ENCODE results near the gene CACNA1C.
A peak's percentile ranks its signal among the peaks of the same experiment; 100 is the strongest.

The CACNA1C gene

DNA sequence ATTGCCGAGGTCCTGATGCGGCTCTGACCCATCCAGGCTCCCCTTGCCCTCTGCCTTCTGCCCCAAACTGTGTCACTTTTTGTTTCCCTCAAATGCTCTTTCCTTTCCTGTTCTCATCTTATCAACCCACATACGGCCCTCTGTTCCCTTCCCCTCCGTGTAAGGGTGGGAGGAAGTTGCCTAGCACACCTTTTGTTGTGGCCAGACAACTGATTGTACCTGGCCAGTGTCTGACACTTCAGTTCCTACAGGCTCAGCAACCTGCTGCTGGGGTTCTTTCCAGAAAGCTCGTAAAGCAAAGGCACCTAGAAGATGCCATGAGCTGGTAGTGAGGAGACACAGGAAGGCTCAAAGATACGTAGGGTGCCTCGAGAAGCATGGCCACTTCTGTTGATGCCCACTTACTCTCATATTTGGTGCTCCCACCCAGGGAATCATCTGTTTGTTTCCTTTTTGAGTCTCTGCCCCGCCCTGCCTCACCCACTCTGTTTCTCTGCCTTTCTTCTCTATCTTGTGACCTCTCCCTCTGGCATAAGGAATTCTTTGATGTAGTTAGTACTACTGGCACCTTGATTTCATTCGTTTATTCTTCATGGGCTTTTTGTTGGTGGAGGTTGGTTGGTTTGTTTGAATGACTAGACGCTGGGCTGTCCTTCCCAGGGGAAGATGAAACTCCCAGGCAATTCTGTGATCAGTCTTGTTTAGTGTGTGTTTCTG is 589.5 kb downstream of the CACNA1C start:
- H3K9me3 Mint-ChIP-seq = no peaks in the 10 kb centered on the region
- peaks cover 40% of the 10 kb centered on the region for H3K27me3 Mint-ChIP-seq
- ATAC-seq (peak; percentile 76), DNase-seq (peak in 1 of 2 donors; percentile 18)
- peak overlapping the region in 1 of 2 donors; percentile 50 for H3K4me3 Mint-ChIP-seq
- peak overlapping the region in 1 of 2 donors; percentile 85 for H3K27ac Mint-ChIP-seq
- H3K4me1 Mint-ChIP-seq = peaks cover 32% of the 10 kb centered on the region

DNA sequence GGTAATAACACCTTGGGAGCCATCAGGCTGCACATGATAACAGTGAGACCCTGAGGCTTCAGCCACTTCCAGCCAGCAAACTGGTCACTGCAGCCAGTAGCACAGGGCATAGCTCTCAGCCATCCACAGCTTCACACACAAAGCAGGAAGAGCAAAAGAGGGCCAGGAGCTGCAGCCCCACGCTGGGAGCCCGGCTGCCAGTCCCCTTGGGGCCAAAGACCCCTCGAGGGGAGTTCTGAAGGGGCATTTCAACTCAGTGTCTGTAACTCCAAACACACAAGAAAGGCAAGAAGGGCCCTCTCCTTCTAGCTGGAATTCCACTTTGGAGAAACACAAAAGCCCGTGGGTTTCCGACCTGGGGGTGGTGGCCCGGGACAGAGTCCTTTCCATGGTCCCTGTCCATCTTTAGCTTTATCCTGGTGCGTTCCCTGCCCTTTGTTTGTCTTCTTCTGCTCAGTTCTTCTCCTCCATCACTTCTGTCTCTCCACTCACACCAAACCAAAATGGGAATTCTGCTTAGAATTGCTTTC is 590.2 kb downstream of the CACNA1C start:
- Mint-ChIP-seq H3K4me3 (no peak overlapping the region), H3K27ac (peak overlapping the region in 1 of 2 donors; percentile 87), H3K4me1 (peaks cover 32% of the 10 kb centered on the region), H3K27me3 (peaks cover 40% of the 10 kb centered on the region), H3K9me3 (no peaks in the 10 kb centered on the region)
- DNase-seq (no peak), ATAC-seq (no peak)

DNA sequence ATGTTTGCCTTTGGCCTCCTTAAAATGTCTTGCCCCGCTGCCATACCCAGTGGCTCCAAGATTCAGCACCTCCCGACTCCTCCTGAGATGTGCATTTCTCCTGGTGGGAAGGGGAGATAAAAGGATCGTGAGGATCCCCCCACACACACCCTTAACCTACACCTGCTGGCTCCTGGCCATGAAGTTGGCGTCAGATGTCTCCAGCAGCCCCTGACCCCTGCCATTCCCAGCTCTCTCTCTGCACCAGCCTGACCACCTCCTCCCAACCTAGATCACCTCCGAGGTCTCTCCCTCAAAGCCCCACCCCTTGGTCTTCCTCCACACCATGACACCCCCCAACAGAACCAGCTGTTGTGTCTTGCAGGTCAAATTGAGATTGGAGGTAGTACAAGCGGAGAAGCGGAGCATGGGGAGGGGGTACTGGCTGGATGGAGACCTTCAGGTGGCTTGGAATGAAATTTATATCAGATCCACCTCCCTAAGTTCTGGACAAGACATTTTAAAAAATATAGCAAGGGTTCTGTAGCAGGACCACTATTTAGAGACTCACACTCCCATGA is 590.9 kb downstream of the CACNA1C start:
- no peaks in the 10 kb centered on the region for H3K9me3 Mint-ChIP-seq
- no peak overlapping the region for H3K4me3 Mint-ChIP-seq
- H3K27me3 Mint-ChIP-seq = peaks cover 40% of the 10 kb centered on the region
- H3K4me1 Mint-ChIP-seq = peaks cover 32% of the 10 kb centered on the region
- DNase-seq (no peak), ATAC-seq (no peak)
- peak overlapping the region in 1 of 2 donors; percentile 87 for H3K27ac Mint-ChIP-seq

DNA sequence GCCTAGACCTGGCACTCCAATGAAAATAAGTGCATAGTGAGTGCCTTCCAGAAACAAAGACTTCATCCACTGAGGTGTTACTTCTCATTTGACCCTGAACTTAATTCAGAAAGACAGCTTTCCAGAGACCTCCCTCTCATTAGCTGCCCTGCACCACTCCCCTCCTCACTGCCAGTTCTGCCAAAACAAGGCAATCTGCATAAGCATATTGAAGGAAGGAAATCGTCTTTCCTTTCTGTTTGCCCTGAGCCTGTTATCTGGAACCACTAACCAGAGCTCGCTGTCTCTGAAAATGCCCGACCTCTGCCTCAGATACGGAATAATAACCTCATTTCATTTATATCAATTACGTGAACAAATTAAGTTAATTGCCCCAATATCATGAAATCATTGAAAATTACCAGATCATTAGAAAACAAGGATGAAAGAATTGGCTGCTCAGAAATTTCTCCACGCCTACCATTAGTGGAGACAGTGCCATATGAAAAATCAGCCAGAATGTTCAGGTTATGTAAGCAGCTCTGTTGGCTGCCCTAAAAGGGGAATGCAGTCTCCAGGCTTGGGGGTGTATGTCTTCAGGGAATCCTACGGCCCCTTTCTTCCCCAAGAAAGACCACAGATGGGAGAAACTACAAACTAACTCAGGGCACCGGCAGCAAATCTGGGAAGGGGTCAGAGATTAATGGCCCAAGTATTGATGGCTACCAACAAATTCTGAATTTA is 592.1 kb downstream of the CACNA1C start:
- Mint-ChIP-seq H3K9me3 (no peaks in the 10 kb centered on the region), H3K27ac (peak overlapping the region in 1 of 2 donors; percentile 57), H3K4me3 (no peak overlapping the region), H3K27me3 (peaks cover 46% of the 10 kb centered on the region), H3K4me1 (peaks cover 32% of the 10 kb centered on the region)
- DNase-seq (no peak), ATAC-seq (no peak)

DNA sequence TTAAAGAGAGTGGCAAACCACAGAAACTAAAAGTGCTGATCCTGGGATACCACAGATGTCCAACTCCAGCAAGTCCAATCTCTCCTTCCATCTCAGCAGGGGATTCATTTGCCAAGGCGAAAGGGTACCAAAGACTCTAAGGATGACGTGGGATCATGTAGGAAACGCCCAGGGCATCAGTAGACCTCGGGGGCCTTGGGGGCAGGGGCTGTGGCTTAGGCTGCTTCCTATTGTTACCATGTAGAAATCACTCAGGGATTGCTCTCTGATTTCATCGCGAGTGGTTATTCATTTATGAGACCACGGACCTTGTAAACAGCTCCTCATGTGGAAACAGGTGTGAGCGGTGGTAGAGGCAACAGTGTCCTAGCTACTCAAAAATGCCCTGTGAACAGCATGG is 592.7 kb downstream of the CACNA1C start:
- ATAC-seq (no peak), DNase-seq (no peak)
- Mint-ChIP-seq H3K27me3 (peaks cover 52% of the 10 kb centered on the region), H3K9me3 (no peaks in the 10 kb centered on the region), H3K27ac (no peak overlapping the region), H3K4me3 (no peak overlapping the region), H3K4me1 (peaks cover 30% of the 10 kb centered on the region)

DNA sequence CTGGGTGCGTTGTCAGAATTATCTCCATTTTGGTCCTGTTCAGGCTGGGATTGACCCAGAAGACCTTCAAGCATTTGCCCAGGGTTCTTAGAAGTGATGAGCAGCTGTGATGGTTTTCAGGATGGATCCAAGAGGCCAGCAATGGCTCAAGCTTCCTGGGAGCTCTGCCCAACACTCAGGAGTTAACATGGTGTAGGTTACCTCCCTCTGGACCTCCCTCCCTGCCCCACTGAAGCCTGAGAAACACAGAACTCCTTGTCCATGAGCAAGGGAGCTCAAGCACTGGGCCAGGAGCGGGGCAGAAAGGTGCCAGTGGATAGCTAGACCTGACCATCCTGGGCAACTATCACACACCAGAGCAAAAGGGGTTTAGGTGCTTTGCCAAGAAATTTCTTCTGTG is 593.6 kb downstream of the CACNA1C start:
- peaks cover 52% of the 10 kb centered on the region for H3K27me3 Mint-ChIP-seq
- no peak overlapping the region for H3K27ac Mint-ChIP-seq
- H3K4me1 Mint-ChIP-seq = peaks cover 22% of the 10 kb centered on the region
- H3K9me3 Mint-ChIP-seq = no peaks in the 10 kb centered on the region
- DNase-seq (no peak), ATAC-seq (no peak)
- H3K4me3 Mint-ChIP-seq = no peak overlapping the region

DNA sequence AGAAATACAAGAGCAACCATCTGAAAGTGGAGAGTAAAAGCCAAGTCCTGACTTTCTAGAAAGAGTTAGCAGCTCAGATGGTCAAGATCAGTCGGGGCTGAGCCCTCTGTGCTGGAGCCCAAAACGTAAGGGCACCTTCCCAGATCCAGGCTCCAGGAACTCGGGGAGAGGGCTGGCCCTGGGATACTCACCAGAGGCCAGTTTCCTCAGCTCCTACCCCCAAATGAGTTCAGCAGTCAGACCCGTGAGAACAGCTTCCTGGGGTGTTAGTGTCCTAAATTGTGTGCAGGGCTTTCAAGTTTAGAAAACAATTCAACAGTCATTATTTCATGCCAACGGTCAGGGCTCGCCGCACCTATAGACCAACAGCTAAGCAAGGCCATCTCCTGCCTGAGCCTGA is 594.4 kb downstream of the CACNA1C start:
- H3K4me3 Mint-ChIP-seq = no peak overlapping the region
- H3K9me3 Mint-ChIP-seq = no peaks in the 10 kb centered on the region
- no peak for DNase-seq
- no peak overlapping the region for H3K27ac Mint-ChIP-seq
- ATAC-seq = no peak
- H3K4me1 Mint-ChIP-seq = peaks cover 13% of the 10 kb centered on the region
- H3K27me3 Mint-ChIP-seq = peaks cover 52% of the 10 kb centered on the region

DNA sequence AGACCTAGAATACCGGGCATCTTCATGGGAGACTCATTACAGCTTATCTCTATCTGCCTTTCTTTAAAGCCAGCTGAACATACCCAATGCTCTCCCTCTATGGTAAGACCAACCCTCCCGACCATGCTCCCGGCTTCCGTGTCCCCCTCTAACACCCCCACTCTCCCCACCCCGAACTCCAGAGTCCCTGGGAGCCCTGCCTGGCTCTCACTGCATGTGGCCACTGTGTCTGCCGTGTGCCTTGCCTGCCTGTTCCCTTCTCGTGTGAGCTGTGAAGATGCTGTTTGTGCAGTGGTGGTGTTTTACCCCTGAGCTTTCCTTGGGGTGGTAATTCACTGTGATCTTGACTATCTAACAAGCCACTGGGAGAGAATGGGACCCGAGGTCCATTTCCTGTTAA is 595.6 kb downstream of the CACNA1C start:
- H3K27ac Mint-ChIP-seq = no peak overlapping the region
- H3K27me3 Mint-ChIP-seq = peaks cover 49% of the 10 kb centered on the region
- DNase-seq = no peak
- no peak overlapping the region for H3K4me3 Mint-ChIP-seq
- no peak for ATAC-seq
- H3K9me3 Mint-ChIP-seq = no peaks in the 10 kb centered on the region
- peaks cover 6% of the 10 kb centered on the region for H3K4me1 Mint-ChIP-seq

DNA sequence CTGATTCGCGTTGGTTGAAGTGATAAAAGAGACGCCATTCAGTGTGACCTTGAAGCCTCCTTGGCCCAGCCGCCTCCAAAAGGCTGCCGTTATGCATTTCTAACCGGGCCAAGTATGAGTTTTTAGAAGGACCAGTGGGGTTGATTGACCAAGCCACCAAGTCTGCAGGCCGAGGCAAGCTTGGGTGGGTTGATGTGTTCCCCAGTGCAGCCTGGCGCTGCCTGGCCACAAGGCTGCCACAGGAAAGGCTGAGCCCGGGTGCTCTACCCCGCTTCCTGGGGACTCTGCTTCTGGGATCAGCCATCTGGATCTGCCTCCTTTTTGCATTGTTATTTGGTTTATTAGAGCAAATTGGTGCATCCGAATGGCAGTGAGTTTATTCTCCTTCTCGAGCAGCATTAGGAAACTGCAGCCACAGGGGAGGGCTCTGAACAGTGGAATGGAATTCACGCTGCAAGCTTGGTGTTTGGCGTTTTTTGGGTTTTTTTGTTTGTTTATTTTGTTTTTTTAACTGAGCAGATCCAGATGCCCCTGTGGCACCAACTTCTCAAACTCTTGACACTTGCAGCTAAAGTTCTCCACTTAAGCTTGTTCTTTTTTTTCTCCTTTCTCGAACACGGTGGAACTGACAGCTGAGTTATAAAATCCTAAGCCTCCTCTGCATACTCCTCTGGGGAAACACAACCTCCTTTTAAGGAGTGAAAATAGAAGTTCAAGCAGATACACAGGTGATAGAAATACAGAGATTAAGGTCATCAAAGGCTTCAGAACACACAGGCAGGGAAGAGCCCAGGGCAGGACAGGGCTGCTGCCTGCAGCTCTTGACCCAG is 596.6 kb downstream of the CACNA1C start:
- Mint-ChIP-seq H3K4me3 (no peak overlapping the region), H3K9me3 (no peaks in the 10 kb centered on the region), H3K4me1 (peaks cover 6% of the 10 kb centered on the region), H3K27me3 (peaks cover 41% of the 10 kb centered on the region), H3K27ac (no peak overlapping the region)
- ATAC-seq (no peak), DNase-seq (no peak)

DNA sequence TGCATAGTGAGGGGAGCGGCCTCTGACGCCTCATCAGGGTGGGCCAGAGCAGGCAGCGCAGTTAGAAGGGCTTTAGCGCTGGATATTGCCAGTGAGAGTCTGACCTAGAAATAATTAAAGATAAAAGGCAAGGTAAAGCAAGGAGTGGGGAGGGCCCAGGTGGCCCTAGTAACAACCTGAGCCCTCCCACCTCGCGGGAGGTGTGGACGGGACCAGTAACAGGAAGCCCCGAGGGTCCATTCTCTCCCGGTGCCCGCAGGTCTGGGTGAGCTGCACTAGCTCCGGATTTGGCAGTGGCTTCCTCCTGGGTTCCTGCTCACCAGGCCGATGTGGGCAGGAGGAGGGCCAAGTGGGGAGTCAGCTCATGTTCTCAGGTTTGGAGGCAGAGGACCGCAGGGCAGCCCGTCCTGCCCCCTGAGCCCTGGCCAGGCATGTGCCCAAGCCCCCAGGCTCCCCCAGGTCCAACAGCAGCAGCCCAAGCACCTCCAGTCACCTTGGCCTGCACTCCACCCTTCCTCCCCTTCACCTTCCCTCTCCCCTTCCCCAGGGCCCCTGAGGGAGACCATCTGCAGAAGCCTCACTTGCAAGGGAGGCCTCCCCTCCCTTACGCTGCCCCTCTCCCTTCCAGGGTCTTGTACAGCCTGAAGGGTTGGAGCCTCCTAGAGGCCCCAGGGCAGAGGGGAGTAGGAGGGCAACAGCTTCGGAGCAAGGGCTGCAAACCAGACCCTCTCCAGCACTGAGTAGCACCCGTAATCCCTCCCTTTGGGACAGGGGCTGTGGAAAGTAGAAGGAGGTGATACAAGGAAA is 597.7 kb downstream of the CACNA1C start:
- H3K27ac Mint-ChIP-seq = no peak overlapping the region
- H3K4me1 Mint-ChIP-seq = no peaks in the 10 kb centered on the region
- peaks cover 31% of the 10 kb centered on the region for H3K27me3 Mint-ChIP-seq
- no peak overlapping the region for H3K4me3 Mint-ChIP-seq
- H3K9me3 Mint-ChIP-seq = no peaks in the 10 kb centered on the region
- DNase-seq = no peak
- no peak for ATAC-seq

DNA sequence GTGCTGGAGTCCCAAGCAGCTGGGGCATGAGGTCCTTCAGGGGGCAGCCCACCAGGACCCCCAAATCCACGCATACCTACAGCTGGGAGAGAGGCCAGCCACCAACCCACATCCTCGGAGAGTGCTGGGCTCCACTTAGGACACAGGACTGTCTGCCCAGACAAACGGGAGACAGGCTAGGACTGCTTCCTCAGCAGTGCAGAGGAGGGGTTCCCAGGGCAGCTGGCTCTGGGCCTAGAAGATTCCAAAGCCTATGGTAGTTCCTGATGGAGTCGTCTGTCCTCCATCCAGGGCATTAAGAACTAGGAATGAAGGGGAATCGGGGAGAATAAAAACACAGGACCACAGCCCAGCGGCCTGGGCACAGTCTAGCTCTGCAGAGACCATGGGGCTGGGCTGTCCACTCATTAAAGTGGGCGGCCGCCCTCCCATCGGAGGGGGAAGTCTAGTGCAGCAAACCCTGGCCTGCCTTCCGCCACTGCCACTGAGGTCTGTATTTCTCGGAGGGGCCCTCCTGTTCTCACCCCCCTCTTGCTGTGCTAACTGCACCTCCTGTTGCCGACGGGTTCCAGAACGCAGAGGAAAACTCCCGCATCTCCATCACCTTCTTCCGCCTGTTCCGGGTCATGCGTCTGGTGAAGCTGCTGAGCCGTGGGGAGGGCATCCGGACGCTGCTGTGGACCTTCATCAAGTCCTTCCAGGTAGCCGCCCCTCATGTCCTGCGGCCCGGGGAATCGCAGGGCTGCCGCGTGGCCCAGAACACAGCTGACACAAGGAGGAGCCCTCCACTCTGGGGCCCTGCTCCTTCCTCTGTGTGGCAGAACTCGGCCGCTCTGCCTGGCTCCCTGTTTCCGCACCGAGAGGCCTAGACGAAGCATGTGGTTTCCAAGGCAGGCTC is 598.5 kb downstream of the CACNA1C start:
- Mint-ChIP-seq H3K27ac (no peak overlapping the region), H3K27me3 (peaks cover 22% of the 10 kb centered on the region), H3K4me1 (no peaks in the 10 kb centered on the region), H3K9me3 (no peaks in the 10 kb centered on the region), H3K4me3 (no peak overlapping the region)
- no peak for ATAC-seq
- DNase-seq = no peak

DNA sequence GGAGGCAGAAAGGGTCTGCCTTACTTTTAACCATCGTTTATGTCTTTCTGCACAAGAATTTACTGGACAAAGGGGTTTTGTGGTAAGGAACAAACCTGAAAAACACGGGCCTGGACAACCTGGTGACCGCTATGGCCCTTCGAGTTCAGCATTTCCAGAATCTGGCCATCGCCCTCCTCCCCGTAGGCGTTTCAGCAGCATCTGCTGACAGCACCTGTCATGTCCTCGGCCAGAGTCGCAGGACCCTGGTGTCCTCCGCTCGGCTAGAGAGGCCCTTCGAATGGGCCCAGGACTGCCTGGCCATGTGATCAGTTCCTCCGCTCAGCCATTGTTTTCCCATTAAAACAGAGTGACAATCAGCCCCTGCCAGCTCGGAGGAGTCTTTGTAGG is 599.2 kb downstream of the CACNA1C start:
- Mint-ChIP-seq H3K4me3 (no peak overlapping the region), H3K4me1 (no peaks in the 10 kb centered on the region), H3K27ac (no peak overlapping the region), H3K9me3 (no peaks in the 10 kb centered on the region), H3K27me3 (peaks cover 15% of the 10 kb centered on the region)
- ATAC-seq (no peak), DNase-seq (no peak)

DNA sequence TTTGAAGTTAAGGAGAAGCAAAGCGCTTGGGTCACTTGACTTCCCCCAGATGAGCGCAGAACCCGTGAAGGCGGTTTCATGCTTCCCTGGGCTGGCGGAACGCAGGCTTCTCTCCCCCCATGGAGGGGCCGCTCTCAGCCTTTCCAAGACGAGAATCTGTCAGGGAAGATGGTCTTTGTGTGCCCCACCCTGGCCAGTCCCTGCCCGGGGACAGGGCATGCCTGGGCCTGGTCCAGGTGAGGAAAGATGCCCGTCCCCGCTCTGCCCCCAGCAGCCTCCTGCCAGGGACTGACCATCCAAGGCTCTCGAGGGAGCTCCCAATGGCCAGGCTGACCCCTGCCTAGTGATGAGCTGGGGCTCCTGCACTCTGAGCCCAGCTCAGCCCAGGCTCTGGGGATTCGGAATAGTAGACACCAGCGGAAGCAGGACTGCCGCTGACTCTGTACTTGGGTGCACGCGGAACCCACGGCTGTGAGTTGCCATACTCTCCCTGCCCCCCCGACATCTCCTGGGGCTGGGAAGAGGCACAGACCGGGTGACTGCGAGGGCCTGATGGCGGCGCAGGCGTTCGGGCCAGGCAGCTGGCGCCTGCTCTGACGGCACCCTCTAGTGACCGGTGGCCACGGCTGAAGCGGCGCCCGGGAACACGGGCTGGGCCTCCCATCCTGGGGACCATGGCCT is 599.8 kb downstream of the CACNA1C start:
- ATAC-seq (no peak), DNase-seq (no peak)
- H3K4me1 Mint-ChIP-seq = no peaks in the 10 kb centered on the region
- H3K27ac Mint-ChIP-seq = no peak overlapping the region
- H3K9me3 Mint-ChIP-seq = no peaks in the 10 kb centered on the region
- H3K27me3 Mint-ChIP-seq = peaks cover 12% of the 10 kb centered on the region
- H3K4me3 Mint-ChIP-seq = no peak overlapping the region
